ENCODE data around the gene PTGR1. TPM values are rescaled to one million over a fixed set of nuclear protein-coding genes. Genes with fewer than 3 reads are reported as not detected.
"Not testable (repeated sequence)": the region's sequence is repeated elsewhere in the genome, so short reads cannot be mapped to it uniquely, and the experiment has no call there.

Gene PTGR1
- total RNA-seq, 2 donors from 2014 or later = 44.8 to 49.2 TPM

- intact Hi-C loops (cut with DNase I, micrococcal nuclease) = no loop called here
- ATAC-seq = peak; percentile 81
- DNase-seq = peak in 1 of 2 donors; percentile 24
Observed at GRCh38 chr9:111621895-111622480, 22.5 kb upstream of the PTGR1 start.

GRCh38 chr9:111617349-111617748, 17.9 kb upstream of the PTGR1 start:
- DNase-seq; intact Hi-C loops (cut with DNase I, micrococcal nuclease); ATAC-seq: not testable (repeated sequence)

- DNase-seq (no peak), ATAC-seq (no peak)
- intact Hi-C loops (cut with DNase I, micrococcal nuclease) = no loop called here
Observed at GRCh38 chr9:111615928-111616327, 16.5 kb upstream of the PTGR1 start.

- intact Hi-C loops (cut with DNase I, micrococcal nuclease) = no loop called here
- DNase-seq = peak in 1 of 2 donors; percentile 21
- peak; percentile 97 for ATAC-seq
Observed at GRCh38 chr9:111613436-111614040, 14.1 kb upstream of the PTGR1 start.

GRCh38 chr9:111610845-111611244, 11.4 kb upstream of the PTGR1 start:
- ATAC-seq (peak; percentile 44), DNase-seq (no peak)
- intact Hi-C loops (cut with DNase I, micrococcal nuclease) = no loop called here

GRCh38 chr9:111610149-111610548, 10.7 kb upstream of the PTGR1 start:
- DNase-seq (no peak), ATAC-seq (no peak)
- intact Hi-C loops (cut with DNase I, micrococcal nuclease) = no loop called here

- DNase-seq = peak in 1 of 2 donors; percentile 16
- peak; percentile 77 for ATAC-seq
- intact Hi-C loops (cut with DNase I, micrococcal nuclease) = no loop called here
Observed at GRCh38 chr9:111605041-111605559, 5.7 kb upstream of the PTGR1 start.

- no peak for ATAC-seq
- no peak for DNase-seq
- intact Hi-C loops (cut with DNase I, micrococcal nuclease) = no loop called here
Observed at GRCh38 chr9:111604054-111604615, 4.7 kb upstream of the PTGR1 start.

- intact Hi-C loops (cut with DNase I, micrococcal nuclease) = no loop called here
- DNase-seq (no peak), ATAC-seq (no peak)
Observed at GRCh38 chr9:111603041-111603440, 3.6 kb upstream of the PTGR1 start.

- no peak for ATAC-seq
- intact Hi-C loops (cut with DNase I, micrococcal nuclease) = no loop called here
- DNase-seq = no peak
Observed at GRCh38 chr9:111601237-111602018, 2.0 kb upstream of the PTGR1 start.

GRCh38 chr9:111599955-111600343, 502 bp upstream of the PTGR1 start:
- no peak for DNase-seq
- peak; percentile 2 for ATAC-seq
- intact Hi-C loops (cut with DNase I, micrococcal nuclease) = no loop called here

- ATAC-seq = peak; percentile 47
- peak; percentile 44 to 60 for DNase-seq
- intact Hi-C loops (cut with DNase I, micrococcal nuclease) = no loop called here
Observed at GRCh38 chr9:111598733-111599091, 735 bp downstream of the PTGR1 start.

- ATAC-seq = peak; percentile 38
- DNase-seq = peak; percentile 55 to 80
- intact Hi-C loops (cut with DNase I, micrococcal nuclease) = no loop called here
Observed at GRCh38 chr9:111597852-111598732, 1.4 kb downstream of the PTGR1 start.

- ATAC-seq (no peak), DNase-seq (no peak)
- intact Hi-C loops (cut with DNase I, micrococcal nuclease) = no loop called here
Observed at GRCh38 chr9:111588846-111589245, 10.6 kb downstream of the PTGR1 start.

GRCh38 chr9:111586378-111586777, 13.1 kb downstream of the PTGR1 start:
- intact Hi-C loops (cut with DNase I, micrococcal nuclease) = no loop called here
- ATAC-seq = no peak
- no peak for DNase-seq

GRCh38 chr9:111582888-111583287, 16.6 kb downstream of the PTGR1 start:
- DNase-seq (no peak), ATAC-seq (no peak)
- intact Hi-C loops (cut with DNase I, micrococcal nuclease) = no loop called here

- ATAC-seq = no peak
- no peak for DNase-seq
- intact Hi-C loops (cut with DNase I, micrococcal nuclease) = no loop called here
Observed at GRCh38 chr9:111572950-111573604, 26.4 kb downstream of the PTGR1 start.

GRCh38 chr9:111568127-111568526, 31.3 kb downstream of the PTGR1 start:
- intact Hi-C loops (cut with DNase I, micrococcal nuclease); DNase-seq; ATAC-seq: not testable (repeated sequence)
